ENCODE data around the gene BCAS1.
A peak's percentile ranks its signal among the peaks of the same experiment; 100 is the strongest.

BCAS1 gene

DNA sequence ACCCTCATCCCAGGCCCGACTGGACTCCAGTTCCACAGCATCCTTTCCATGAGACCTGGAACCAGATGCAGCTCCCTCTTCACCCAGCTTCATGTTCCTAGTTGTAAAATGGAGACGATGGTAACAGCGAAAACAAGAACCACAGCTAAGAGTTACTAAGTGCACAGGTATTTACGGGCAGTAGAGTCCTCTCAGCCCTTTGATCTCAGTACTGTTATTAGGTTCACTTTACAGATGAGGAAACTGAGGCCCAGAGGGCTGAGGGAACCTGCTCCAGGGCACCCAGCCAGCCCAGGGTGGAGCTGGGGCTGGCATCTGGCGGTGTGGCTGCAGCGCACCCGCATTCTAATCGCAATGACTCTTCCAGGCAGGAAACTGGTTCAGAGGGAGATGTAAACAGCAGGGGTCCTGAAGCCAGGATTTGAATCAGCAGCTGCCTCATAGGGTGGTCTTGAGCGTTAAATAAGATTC is 858 bp downstream of the BCAS1 start:
- no peaks in the 10 kb centered on the region for H3K36me3 Mint-ChIP-seq
- no peaks in the 10 kb centered on the region for H3K4me1 Mint-ChIP-seq
- no peak overlapping the region for H3K4me3 Mint-ChIP-seq
- H3K27me3 Mint-ChIP-seq = peaks cover 1% of the 10 kb centered on the region
- no peak overlapping the region for H3K27ac Mint-ChIP-seq
- H3K9me3 Mint-ChIP-seq = no peaks in the 10 kb centered on the region

DNA sequence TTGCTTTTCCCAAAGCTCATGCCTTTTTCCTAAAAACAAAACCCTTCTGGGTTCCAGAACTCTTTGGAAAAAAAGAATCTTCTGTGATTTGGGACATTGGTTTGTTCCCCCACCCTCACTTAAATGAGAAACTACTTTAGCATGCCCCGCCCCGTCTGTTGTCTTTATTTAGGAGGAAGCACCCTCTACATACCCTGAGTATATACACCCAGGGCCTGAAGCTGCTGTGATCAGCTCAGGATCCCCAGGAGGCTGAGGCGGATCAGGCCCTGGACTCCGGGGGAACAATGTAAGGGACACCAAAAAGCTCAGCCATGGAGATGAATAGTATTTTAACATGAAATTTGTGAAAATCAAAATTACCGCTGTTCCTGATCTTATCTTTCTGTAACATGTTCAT is 1.4 kb downstream of the BCAS1 start:
- H3K4me3 Mint-ChIP-seq = no peak overlapping the region
- peak overlapping the region; percentile 12 for H3K27ac Mint-ChIP-seq
- no peaks in the 10 kb centered on the region for H3K36me3 Mint-ChIP-seq
- peaks cover 1% of the 10 kb centered on the region for H3K27me3 Mint-ChIP-seq
- peaks cover 4% of the 10 kb centered on the region for H3K4me1 Mint-ChIP-seq
- H3K9me3 Mint-ChIP-seq = no peaks in the 10 kb centered on the region

DNA sequence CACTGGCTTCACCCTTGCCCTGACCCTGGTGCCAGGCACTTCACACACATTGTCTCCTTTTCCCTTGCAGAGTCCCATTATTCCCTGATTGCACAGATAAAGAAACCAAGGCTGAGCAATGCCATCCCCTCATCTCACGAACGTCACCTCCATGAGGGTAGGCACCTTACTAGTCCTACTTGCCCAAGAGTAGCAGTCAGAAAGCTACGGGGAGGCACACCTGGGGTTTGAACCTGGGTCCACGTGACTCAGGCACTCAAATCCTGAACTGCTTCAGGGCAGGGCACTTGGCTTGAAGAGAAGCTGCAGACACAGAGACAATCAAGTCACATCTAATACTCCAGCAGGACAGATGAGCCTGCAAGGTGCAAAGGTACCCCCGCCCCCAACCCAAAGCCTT is 1.9 kb downstream of the BCAS1 start:
- Mint-ChIP-seq H3K36me3 (no peaks in the 10 kb centered on the region), H3K9me3 (no peaks in the 10 kb centered on the region), H3K4me3 (no peak overlapping the region), H3K27ac (peak overlapping the region; percentile 12), H3K4me1 (peaks cover 8% of the 10 kb centered on the region), H3K27me3 (peaks cover 1% of the 10 kb centered on the region)

DNA sequence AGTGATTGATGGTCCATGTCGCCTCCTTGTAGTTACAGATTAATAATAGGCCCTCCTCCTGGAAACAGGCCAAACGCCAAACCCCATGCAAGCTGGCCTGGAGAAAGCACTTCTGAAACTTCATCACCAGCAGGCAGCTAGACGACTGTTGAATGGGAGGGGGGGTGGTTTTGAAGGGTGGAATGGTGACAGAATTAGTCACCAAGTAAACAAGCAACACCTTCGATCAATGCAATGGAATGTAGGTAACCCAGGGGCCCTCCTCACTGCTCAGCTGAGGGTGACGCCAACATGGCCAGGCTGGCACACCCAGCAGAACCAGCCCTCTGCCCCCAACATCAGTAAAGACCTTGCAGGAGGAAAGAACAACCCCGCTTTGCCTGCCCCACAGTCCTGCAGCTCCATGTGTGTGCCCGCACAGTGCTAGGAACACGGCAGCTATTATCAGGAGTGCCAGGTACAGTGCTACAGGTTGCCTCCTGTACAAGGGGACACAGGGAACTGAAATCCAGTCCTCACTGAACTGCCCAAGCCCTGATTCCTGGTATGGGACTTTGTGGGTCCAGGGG is 2.7 kb downstream of the BCAS1 start:
- no peak overlapping the region for H3K4me3 Mint-ChIP-seq
- H3K4me1 Mint-ChIP-seq = peaks cover 8% of the 10 kb centered on the region
- no peak overlapping the region for H3K27ac Mint-ChIP-seq
- H3K36me3 Mint-ChIP-seq = no peaks in the 10 kb centered on the region
- H3K27me3 Mint-ChIP-seq = peaks cover 1% of the 10 kb centered on the region
- H3K9me3 Mint-ChIP-seq = no peaks in the 10 kb centered on the region

DNA sequence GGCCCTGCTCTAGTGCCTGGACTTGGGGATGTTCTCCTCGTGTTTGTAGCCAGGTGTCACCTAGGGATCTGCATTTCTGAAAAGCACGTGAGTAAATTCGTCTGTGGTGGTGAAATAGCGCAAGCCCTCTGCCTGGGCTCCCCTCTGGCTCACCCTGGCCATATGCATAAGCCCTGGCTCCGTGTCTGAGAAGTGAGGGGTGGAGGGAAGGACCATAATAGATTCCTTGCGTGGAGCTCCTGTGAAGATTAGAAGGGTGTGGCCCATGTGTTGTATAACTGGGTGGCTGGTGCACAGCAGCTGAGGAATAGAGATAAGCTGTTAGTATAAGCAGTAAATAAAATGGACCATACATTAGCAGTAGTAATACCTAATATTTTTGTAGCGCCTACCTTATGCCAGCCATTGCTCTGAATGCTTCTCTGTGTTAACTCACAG is 4.8 kb downstream of the BCAS1 start:
- no peaks in the 10 kb centered on the region for H3K9me3 Mint-ChIP-seq
- no peak overlapping the region for H3K4me3 Mint-ChIP-seq
- no peak overlapping the region for H3K27ac Mint-ChIP-seq
- no peaks in the 10 kb centered on the region for H3K36me3 Mint-ChIP-seq
- peaks cover 1% of the 10 kb centered on the region for H3K27me3 Mint-ChIP-seq
- peaks cover 8% of the 10 kb centered on the region for H3K4me1 Mint-ChIP-seq

DNA sequence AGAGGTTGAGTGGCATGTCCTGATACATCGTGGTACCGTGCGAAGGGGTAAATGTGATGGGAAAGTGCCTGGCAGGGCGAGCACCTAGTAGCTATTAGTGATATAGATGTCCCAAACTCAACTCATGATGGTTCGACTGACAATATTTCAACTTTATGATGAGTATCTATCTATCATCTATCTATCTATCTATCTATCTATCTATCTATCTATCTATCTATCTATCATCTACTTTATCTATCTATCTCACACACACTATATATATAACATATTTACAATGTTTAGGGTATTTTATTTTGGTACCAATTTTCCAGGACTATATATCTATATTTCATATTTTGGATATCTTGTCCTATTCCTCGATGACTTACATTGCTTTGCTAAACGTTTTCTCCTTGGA is 5.5 kb downstream of the BCAS1 start:
- H3K9me3 Mint-ChIP-seq = no peaks in the 10 kb centered on the region
- H3K36me3 Mint-ChIP-seq = no peaks in the 10 kb centered on the region
- H3K27ac Mint-ChIP-seq = no peak overlapping the region
- H3K4me3 Mint-ChIP-seq = no peak overlapping the region
- H3K4me1 Mint-ChIP-seq = peaks cover 8% of the 10 kb centered on the region
- H3K27me3 Mint-ChIP-seq = peaks cover 1% of the 10 kb centered on the region

DNA sequence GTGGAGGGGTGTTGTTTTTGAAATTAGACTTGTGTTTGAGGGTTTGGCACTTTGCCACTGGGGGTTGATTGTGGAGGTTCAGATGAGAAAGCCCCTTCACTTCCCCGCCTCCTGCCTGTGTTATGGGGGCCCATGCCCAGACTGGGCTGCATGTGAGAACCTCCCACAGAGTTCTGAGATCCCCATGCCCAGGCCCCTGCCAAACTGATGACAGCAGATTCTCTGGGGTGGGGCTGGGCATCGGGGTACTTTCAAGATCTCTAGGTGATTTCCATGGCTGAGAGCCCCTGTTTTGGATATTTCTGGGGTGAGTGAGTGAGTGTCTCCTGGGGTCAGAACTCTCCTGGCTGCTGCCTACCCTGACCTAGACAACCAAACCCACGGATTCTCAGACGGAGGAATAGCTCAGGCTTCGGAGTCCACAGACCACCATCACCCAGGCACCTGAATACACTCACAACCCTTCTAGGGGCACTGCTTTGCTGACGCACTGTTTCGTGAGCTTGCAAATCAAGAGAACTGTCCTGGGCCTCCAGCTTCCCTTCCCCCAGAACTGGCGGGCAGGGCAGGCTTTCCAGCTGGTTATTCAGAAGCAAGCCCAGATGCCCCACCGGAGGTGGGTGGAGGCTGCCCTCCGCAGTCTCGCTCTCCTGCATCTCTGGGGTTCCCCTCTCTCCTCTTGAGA is 6.3 kb downstream of the BCAS1 start:
- H3K27me3 Mint-ChIP-seq = peaks cover 1% of the 10 kb centered on the region

DNA sequence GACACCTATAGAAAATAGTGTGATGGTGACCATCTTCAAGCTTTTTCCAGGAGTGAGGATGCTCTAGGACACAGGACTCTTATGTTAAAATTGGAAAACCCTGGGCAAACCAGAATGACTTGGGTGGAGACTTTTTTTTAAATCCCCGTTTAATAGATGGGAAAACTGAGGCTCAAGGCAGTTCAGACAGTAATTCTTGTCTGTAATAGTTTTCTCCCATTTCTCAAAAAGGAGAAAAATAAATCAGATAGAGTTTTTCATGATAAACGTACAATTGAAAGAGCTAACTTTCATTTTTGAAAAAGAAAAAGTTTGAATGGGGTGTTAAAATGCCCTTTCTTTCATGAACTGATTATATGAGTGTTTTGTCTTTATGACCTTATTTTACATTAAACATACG is 6.8 kb downstream of the BCAS1 start:
- Mint-ChIP-seq H3K27ac (no peak overlapping the region), H3K4me3 (no peak overlapping the region)

More for the DNA sequence above, 6.3 kb downstream of the BCAS1 start:
- no peak overlapping the region for H3K27ac Mint-ChIP-seq
- no peaks in the 10 kb centered on the region for H3K9me3 Mint-ChIP-seq
- H3K4me1 Mint-ChIP-seq = peaks cover 8% of the 10 kb centered on the region
- no peaks in the 10 kb centered on the region for H3K36me3 Mint-ChIP-seq
- no peak overlapping the region for H3K4me3 Mint-ChIP-seq

DNA sequence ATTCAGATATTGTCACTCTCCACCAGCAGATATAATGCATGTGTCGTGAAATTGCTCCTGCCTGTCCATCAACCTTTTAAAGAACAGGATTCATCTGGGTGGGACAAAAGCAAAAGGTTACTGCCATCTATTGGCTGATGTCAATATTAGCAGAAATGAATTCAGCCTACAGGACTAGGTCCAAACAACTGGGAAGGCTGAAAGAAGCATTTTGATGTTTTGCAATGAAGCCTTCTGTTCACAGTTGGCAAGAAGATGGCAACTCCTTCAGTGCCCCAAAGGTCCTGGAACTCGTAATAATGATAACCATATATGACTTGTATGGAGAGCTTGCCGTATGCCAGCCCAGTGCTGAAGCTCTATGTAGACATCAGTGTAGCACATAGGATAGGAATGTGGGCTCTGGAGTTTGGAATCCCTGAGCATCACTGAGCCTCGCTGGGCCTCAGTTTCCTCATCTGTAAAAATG is 7.5 kb downstream of the BCAS1 start:
- H3K4me3 Mint-ChIP-seq = no peak overlapping the region
- H3K27ac Mint-ChIP-seq = no peak overlapping the region
- peaks cover 8% of the 10 kb centered on the region for H3K4me1 Mint-ChIP-seq
- H3K27me3 Mint-ChIP-seq = peaks cover 1% of the 10 kb centered on the region
- no peaks in the 10 kb centered on the region for H3K9me3 Mint-ChIP-seq
- H3K36me3 Mint-ChIP-seq = no peaks in the 10 kb centered on the region

More for the DNA sequence above, 6.8 kb downstream of the BCAS1 start:
- no peaks in the 10 kb centered on the region for H3K36me3 Mint-ChIP-seq
- H3K9me3 Mint-ChIP-seq = no peaks in the 10 kb centered on the region
- H3K4me1 Mint-ChIP-seq = peaks cover 8% of the 10 kb centered on the region
- H3K27me3 Mint-ChIP-seq = peaks cover 1% of the 10 kb centered on the region

DNA sequence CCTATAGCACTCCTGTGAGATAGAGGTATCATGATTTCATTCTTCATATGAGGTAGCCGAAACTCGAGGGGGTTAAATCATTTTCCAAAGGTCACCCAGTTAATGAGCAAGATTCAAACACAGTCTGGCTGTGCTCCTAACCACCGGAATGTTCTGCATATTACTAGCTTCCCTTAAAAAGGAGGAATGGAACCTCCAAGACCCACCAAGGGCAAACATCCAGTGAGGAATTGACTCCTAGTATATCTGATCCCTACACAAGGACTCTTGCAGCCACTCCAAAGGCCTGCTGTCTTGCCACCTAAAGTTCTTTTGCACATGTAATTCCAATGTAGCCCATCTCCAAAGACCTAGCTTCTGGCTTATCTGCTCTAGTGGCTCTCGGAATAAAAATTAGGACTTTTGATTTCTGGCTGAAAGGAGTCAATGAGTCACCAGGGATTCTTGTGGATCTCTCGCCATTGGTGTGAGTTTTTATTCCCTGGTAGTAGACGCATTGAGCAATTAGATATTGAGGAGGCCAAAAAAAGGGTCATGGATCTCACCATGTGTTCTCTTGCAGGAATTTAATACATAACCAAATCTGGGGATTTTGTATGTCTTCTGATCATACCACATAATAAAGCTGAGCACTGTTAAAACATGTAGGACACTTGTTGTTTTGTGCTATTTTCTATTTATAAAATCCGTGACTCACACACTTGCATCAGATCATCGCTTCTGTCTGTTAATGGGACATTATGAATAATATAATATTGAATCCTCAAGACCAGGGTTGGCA is 9.1 kb downstream of the BCAS1 start:
- Mint-ChIP-seq H3K4me1 (peaks cover 8% of the 10 kb centered on the region), H3K36me3 (no peaks in the 10 kb centered on the region)

DNA sequence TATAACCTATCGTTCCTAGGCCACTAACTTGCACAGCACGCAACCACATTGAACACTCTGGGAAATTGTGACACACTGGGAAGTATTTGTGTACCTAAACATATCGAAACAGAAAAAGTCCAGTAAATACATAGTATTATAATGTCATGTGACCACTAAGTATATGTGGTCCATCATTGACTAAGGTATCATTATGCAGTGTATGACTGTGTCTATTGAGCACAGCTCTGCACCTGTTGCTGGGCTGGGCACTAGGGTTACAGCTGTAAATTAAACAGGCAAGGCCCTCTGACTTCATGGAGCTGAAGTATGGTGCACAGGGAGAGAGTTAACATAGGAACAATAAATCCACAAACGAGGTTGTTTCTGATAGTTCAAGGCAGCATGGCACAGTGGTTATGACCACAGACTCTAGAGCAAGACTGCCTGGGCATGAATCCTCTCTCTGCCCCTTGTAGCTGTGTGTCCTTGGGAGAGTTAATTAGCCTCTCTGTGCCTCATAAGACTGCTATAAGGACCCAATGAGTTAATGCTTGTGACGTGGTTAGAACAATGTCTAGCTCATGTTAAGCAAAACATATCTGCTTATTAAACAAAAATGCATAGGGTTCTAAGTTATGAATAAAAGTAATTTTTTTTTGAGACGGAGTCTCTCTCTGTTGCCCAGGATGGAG is 10.6 kb downstream of the BCAS1 start:
- Mint-ChIP-seq H3K27me3 (no peaks in the 10 kb centered on the region), H3K36me3 (no peaks in the 10 kb centered on the region), H3K4me1 (peaks cover 8% of the 10 kb centered on the region), H3K4me3 (no peak overlapping the region), H3K27ac (no peak overlapping the region), H3K9me3 (no peaks in the 10 kb centered on the region)

More for the DNA sequence above, 9.1 kb downstream of the BCAS1 start:
- Mint-ChIP-seq H3K4me3 (no peak overlapping the region), H3K27me3 (peaks cover under 1% of the 10 kb centered on the region), H3K9me3 (no peaks in the 10 kb centered on the region), H3K27ac (no peak overlapping the region)

DNA sequence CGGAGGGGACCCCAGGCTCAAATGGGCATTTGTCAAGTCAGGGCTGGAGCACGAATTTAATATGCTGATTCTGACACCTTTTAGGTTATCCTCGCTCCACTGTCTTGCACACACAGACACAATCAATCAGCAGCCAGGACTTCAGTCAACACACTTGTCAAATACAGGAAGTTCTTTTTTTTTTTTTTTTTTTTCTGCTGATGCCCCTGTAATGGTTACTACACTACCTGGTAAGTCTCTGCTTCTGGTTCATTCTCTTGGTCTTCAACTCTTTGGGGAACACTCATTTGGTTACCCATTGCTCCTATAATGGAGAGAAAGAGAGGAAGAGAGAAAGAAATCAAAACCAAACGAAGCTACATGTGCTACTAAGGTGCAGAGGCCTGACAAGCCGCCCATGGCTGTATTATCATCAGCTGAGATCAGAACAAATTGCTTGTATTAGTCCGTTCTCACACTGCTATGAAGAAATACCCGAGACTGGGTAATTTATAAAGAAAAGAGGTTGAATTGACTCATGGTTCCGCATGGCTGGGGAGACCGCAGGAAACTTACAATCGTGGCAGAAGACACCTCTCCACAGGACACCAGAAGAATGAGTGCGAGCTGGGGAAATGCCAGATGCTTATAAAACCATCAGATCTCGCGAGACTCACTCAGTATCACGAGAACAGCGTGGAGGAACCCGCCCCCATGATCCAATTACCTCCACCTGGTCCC is 11.8 kb downstream of the BCAS1 start:
- Mint-ChIP-seq H3K4me3 (no peak overlapping the region), H3K36me3 (no peaks in the 10 kb centered on the region), H3K9me3 (no peaks in the 10 kb centered on the region), H3K27ac (no peak overlapping the region), H3K4me1 (no peaks in the 10 kb centered on the region), H3K27me3 (no peaks in the 10 kb centered on the region)

DNA sequence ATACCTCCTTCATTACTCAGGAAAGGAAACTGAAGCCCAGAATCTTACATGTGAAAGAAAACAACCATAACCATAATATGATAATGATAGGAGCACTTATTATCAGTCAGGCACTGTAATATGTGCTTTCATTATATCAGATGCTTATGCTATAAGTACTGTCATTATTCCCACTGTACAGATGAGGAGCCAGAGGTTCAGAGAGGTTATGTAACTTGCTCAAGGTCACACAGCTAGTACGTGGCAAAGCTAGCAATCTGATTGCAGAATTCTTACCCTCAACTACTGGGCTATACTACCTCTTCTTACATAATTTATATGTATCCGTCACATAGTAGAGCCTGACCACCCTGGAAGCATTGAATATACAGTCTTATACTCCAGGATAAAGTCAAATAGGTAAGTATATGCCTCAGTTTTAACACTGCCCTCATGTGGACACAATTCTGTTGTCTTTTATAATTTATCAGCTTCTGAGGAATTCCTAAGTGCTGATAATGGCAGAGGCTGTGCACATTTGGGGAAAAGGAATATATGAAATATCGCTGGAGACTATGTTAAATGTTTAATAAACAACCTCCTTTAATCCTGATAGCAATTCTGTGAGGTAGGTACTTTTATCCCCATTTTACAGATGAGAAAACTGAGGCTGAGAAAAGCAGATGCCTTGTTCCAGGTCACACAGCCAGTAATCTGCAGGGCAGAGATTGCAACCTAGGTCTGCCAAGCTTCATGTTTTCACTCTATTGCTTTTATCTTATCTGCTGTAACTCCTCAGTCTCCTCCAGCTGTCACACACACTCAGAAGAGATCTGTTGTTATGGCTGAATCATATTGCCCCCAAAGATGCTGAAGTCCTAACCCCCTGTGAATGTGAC is 13.4 kb downstream of the BCAS1 start:
- no peak overlapping the region for H3K4me3 Mint-ChIP-seq
- no peak overlapping the region for H3K27ac Mint-ChIP-seq
- no peaks in the 10 kb centered on the region for H3K36me3 Mint-ChIP-seq

DNA sequence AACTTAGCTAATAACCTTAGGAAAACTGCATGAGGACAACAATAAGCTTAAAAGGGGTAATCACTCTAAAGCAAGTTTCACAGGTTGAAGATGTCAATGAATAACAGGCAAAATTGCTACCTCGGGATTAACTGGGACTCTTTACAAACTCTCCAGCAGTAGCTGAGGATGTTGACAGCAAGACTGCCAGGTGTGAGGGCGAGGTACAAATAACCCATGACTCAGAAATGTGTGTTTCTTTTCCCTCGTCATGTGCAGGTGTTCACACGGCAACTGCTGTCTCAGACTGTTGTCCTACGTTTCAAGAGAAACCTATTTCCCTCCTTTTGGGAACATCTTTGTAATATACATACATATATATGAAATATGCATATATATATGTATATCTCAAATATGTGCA is 15.9 kb downstream of the BCAS1 start:
- Mint-ChIP-seq H3K4me1 (no peaks in the 10 kb centered on the region), H3K36me3 (no peaks in the 10 kb centered on the region), H3K27me3 (no peaks in the 10 kb centered on the region), H3K4me3 (no peak overlapping the region), H3K9me3 (no peaks in the 10 kb centered on the region), H3K27ac (no peak overlapping the region)

More for the DNA sequence above, 13.4 kb downstream of the BCAS1 start:
- H3K9me3 Mint-ChIP-seq = no peaks in the 10 kb centered on the region
- H3K27me3 Mint-ChIP-seq = no peaks in the 10 kb centered on the region
- no peaks in the 10 kb centered on the region for H3K4me1 Mint-ChIP-seq
